Trophoblast cell (in vitro differentiated cells and primary cell): ENCODE data around the gene TPD52L1.

ENCODE experiments used
- DNase-seq, 2 donors: peaks; one replicate each; pipeline ENCODE4 v3.0.0-alpha.2; 2016
- H2AFZ ChIP-seq: 2 replicates; pipeline ENCODE4 v1.6.1; 2013; ENCODE audit warnings: low read length, moderate library complexity, mild to moderate bottlenecking; ENCODE audit not compliant: insufficient read depth, poor library complexity
- H2AK5ac ChIP-seq: 2 replicates; pipeline ENCODE4 v1.6.1; 2013; ENCODE audit warnings: mild to moderate bottlenecking, low read length
- H2BK120ac ChIP-seq: 2 replicates; pipeline ENCODE4 v1.6.1; 2013; ENCODE audit warnings: low read length, mild to moderate bottlenecking, moderate library complexity; ENCODE audit not compliant: insufficient read depth, poor library complexity
- H2BK12ac ChIP-seq: 2 replicates; pipeline ENCODE4 v1.6.1; 2013; ENCODE audit warnings: mild to moderate bottlenecking, low read length, moderate library complexity
- H2BK5ac ChIP-seq: 2 replicates; pipeline ENCODE4 v1.6.1; 2013; ENCODE audit warnings: low read length, low read depth, moderate library complexity, mild to moderate bottlenecking; ENCODE audit not compliant: poor library complexity
- H3K14ac ChIP-seq: 2 replicates; pipeline ENCODE4 v1.6.1; 2013; ENCODE audit warnings: mild to moderate bottlenecking, low read length
- H3K18ac ChIP-seq: 2 replicates; pipeline ENCODE4 v1.6.1; 2013; ENCODE audit warnings: mild to moderate bottlenecking, low read length
- H3K23ac ChIP-seq: 2 replicates; pipeline ENCODE4 v1.6.1; 2013; ENCODE audit warnings: low read length
- H3K27ac ChIP-seq: 2 replicates; pipeline ENCODE4 v1.5.1; 2013; ENCODE audit warnings: low read depth, mild to moderate bottlenecking, inconsistent platforms, low read length, moderate library complexity
- H3K27me3 ChIP-seq: 2 replicates; pipeline ENCODE4 v1.6.1; 2013; ENCODE audit warnings: inconsistent platforms, mild to moderate bottlenecking, low read length, moderate library complexity; ENCODE audit not compliant: insufficient read depth
- H3K36me3 ChIP-seq, 2 experiments: 1 replicate in 1 of 2; 2 replicates in 1 of 2; pipeline ENCODE4 v1.6.1; 2013; ENCODE audit warnings: low read length in 2 of 2, mild to moderate bottlenecking in 2 of 2, moderate library complexity in 1 of 2; ENCODE audit not compliant: insufficient read depth in 2 of 2, control insufficient read depth in 1 of 2
- H3K4ac ChIP-seq: 2 replicates; pipeline ENCODE4 v1.6.1; 2013; ENCODE audit warnings: low read depth, mild to moderate bottlenecking, low read length, moderate library complexity
- H3K4me1 ChIP-seq, 2 experiments: 1 replicate in 1 of 2; 2 replicates in 1 of 2; pipeline ENCODE4 v1.6.1; 2013; ENCODE audit warnings: low read length in 2 of 2, mild to moderate bottlenecking in 2 of 2, moderate library complexity in 1 of 2; ENCODE audit not compliant: insufficient read depth in 2 of 2, control insufficient read depth in 1 of 2
- H3K4me2 ChIP-seq: 2 replicates; pipeline ENCODE4 v1.6.1; 2013; ENCODE audit warnings: inconsistent platforms, mild to moderate bottlenecking, low read length, moderate library complexity
- H3K4me3 ChIP-seq: 2 replicates; pipeline ENCODE4 v1.5.1; 2013; ENCODE audit warnings: mild to moderate bottlenecking, low read depth, low read length, inconsistent platforms
- H3K79me1 ChIP-seq: one replicate; pipeline ENCODE4 v1.6.1; 2013; ENCODE audit warnings: low read length
- H3K79me2 ChIP-seq: 2 replicates; pipeline ENCODE4 v1.6.1; 2013; ENCODE audit warnings: low read length, mild to moderate bottlenecking; ENCODE audit not compliant: control insufficient read depth, insufficient read depth, poor library complexity
- H3K9ac ChIP-seq: 2 replicates; pipeline ENCODE4 v1.6.1; 2013; ENCODE audit warnings: mild to moderate bottlenecking, low read length
- H3K9me3 ChIP-seq: 2 replicates; pipeline ENCODE4 v1.6.1; 2013; ENCODE audit warnings: low read depth, mild to moderate bottlenecking, control low read depth, inconsistent platforms, low read length; ENCODE audit not compliant: insufficient read depth
- H4K12ac ChIP-seq: 2 replicates; pipeline ENCODE4 v1.6.1; 2013; ENCODE audit warnings: low read depth, mild to moderate bottlenecking, low read length, moderate library complexity
- H4K8ac ChIP-seq: 2 replicates; pipeline ENCODE4 v1.6.1; 2013; ENCODE audit warnings: low read depth, mild to moderate bottlenecking, low read length, moderate library complexity
- H4K91ac ChIP-seq: one replicate; pipeline ENCODE4 v1.6.1; 2013; ENCODE audit warnings: low read depth, mild to moderate bottlenecking, low read length, moderate library complexity
- WGBS: extraction: QIAGEN DNeasy Blood & Tissue Kit; methylation state at CpG from one replicate; pipeline ENCODE4 v1.1.7; 2013; ENCODE audit warnings: missing lambda C conversion rate; ENCODE audit not compliant: insufficient read length, insufficient coverage; ENCODE audit errors: extremely low coverage; 5-methylcytosine and 5-hydroxymethylcytosine counted together

The TPD52L1 gene

DNA sequence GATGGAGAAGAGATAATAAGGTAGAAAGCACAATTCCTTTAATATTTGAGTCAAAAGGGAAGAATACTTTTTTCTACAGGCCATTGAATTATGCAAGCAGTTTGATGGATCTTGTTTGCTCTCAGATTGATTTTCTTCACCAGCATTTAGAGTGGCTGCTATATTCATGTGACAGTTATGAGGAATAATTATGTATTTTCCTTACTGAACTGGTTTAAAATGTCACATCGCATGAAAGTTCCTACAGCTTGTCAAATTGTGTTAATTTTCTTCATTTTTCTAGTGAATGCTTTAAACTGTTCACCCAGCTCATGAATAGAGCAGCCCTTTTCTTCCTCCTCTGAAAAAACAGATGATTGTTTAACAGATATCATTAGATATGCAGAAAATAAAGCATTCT is 37.4 kb upstream of the TPD52L1 start:
- no peak for DNase-seq
- peaks cover 0 to 2% of the 10 kb centered on the region in 2 experiments for H3K4me1 ChIP-seq
- no peak overlapping the region for H2BK5ac ChIP-seq
- no peak overlapping the region for H3K23ac ChIP-seq
- H2AFZ ChIP-seq = no peak overlapping the region
- no peaks in the 10 kb centered on the region for H3K36me3 ChIP-seq
- H3K9me3 ChIP-seq = peaks cover 3% of the 10 kb centered on the region
- no peak overlapping the region for H3K18ac ChIP-seq
- H3K79me1 ChIP-seq = no peaks in the 10 kb centered on the region
- no peak overlapping the region for H3K4me3 ChIP-seq
- H3K27me3 ChIP-seq = no peaks in the 10 kb centered on the region
- no CpG with 5 or more reads among the region's 1 CpG for WGBS
- H4K91ac ChIP-seq = no peak overlapping the region
- H2BK12ac ChIP-seq = no peak overlapping the region
- H3K14ac ChIP-seq = no peak overlapping the region
- no peaks in the 10 kb centered on the region for H3K79me2 ChIP-seq
- H2BK120ac ChIP-seq = no peak overlapping the region
- H4K12ac ChIP-seq = no peak overlapping the region
- H3K9ac ChIP-seq = no peak overlapping the region
- no peak overlapping the region for H3K27ac ChIP-seq
- no peak overlapping the region for H3K4ac ChIP-seq
- no peak overlapping the region for H4K8ac ChIP-seq
- H2AK5ac ChIP-seq = no peak overlapping the region
- no peak overlapping the region for H3K4me2 ChIP-seq

DNA sequence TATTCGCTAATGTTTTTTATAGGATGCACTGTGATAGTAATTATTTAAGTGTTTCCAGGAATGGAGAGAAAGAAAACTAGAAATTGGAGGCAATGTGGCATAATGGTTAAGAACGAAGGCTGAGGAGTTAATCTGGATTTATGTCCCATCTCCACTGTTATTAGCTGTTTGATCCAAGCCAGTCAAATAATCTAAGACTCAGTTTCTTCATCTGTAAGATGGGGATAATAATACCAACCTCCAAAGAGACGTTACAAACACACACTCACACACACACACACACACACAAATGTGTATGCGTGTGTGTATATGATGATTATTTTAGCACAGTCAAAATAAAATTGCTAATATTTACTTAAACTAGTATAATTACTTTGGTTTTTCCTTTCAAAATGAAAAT is 36.9 kb upstream of the TPD52L1 start:
- no peaks in the 10 kb centered on the region for H3K27me3 ChIP-seq
- no peak overlapping the region for H3K9ac ChIP-seq
- H4K91ac ChIP-seq = no peak overlapping the region
- H3K4ac ChIP-seq = no peak overlapping the region
- no peak overlapping the region for H2AK5ac ChIP-seq
- no CpG with 5 or more reads among the region's 4 CpGs for WGBS
- no peak overlapping the region for H2BK120ac ChIP-seq
- H2BK12ac ChIP-seq = no peak overlapping the region
- H3K18ac ChIP-seq = no peak overlapping the region
- H3K4me2 ChIP-seq = no peak overlapping the region
- H3K4me1 ChIP-seq = peaks cover 0 to 2% of the 10 kb centered on the region in 2 experiments
- no peak overlapping the region for H3K4me3 ChIP-seq
- H4K12ac ChIP-seq = no peak overlapping the region
- no peak overlapping the region for H2BK5ac ChIP-seq
- H3K27ac ChIP-seq = no peak overlapping the region
- no peaks in the 10 kb centered on the region for H3K36me3 ChIP-seq
- H2AFZ ChIP-seq = no peak overlapping the region
- no peaks in the 10 kb centered on the region for H3K79me2 ChIP-seq
- H3K79me1 ChIP-seq = no peaks in the 10 kb centered on the region
- DNase-seq = no peak
- H3K9me3 ChIP-seq = peaks cover 3% of the 10 kb centered on the region
- H4K8ac ChIP-seq = no peak overlapping the region
- no peak overlapping the region for H3K23ac ChIP-seq
- no peak overlapping the region for H3K14ac ChIP-seq

DNA sequence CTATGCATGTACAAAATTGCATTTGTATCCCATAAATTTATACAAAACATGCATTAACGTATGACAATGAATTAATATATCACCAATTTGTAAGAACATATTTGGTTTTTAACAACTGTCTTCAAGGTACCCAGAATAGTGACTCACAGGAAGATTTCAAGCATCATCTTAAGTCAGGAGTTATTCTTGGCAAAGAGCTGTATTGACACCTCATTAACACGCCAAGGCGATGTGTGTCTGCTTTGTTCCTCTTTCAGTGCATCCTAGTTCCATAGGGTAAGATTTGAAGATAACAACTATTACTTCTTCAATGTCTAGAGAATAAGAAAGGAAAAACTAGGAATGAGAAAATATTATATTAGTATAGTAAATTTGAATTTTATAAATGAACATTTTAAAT is 35.8 kb upstream of the TPD52L1 start:
- no peaks in the 10 kb centered on the region for H3K36me3 ChIP-seq
- no peaks in the 10 kb centered on the region for H3K79me1 ChIP-seq
- H3K27me3 ChIP-seq = no peaks in the 10 kb centered on the region
- no peak overlapping the region for H4K12ac ChIP-seq
- no peak overlapping the region for H3K18ac ChIP-seq
- no peak overlapping the region for H2BK120ac ChIP-seq
- H3K4me3 ChIP-seq = no peak overlapping the region
- no peak overlapping the region for H2BK5ac ChIP-seq
- no peak overlapping the region for H3K4me2 ChIP-seq
- H3K79me2 ChIP-seq = no peaks in the 10 kb centered on the region
- peaks cover 0 to 2% of the 10 kb centered on the region in 2 experiments for H3K4me1 ChIP-seq
- no peak for DNase-seq
- H3K14ac ChIP-seq = no peak overlapping the region
- no peak overlapping the region for H3K27ac ChIP-seq
- no peak overlapping the region for H3K9ac ChIP-seq
- no peak overlapping the region for H4K91ac ChIP-seq
- no CpG with 5 or more reads among the region's 3 CpGs for WGBS
- no peak overlapping the region for H2BK12ac ChIP-seq
- H4K8ac ChIP-seq = no peak overlapping the region
- H3K9me3 ChIP-seq = peaks cover 1% of the 10 kb centered on the region
- no peak overlapping the region for H2AK5ac ChIP-seq
- no peak overlapping the region for H2AFZ ChIP-seq
- no peak overlapping the region for H3K23ac ChIP-seq
- no peak overlapping the region for H3K4ac ChIP-seq

- H3K27me3 ChIP-seq = no peaks in the 10 kb centered on the region
- H3K9ac ChIP-seq = no peak overlapping the region
- no peak overlapping the region for H4K91ac ChIP-seq
- no peaks in the 10 kb centered on the region for H3K9me3 ChIP-seq
- no peak overlapping the region for H3K4me3 ChIP-seq
- no peak overlapping the region for H4K8ac ChIP-seq
- H3K36me3 ChIP-seq = no peaks in the 10 kb centered on the region
- no peak overlapping the region for H3K23ac ChIP-seq
- H3K79me2 ChIP-seq = no peaks in the 10 kb centered on the region
- H4K12ac ChIP-seq = no peak overlapping the region
- H2BK120ac ChIP-seq = no peak overlapping the region
- H3K4me2 ChIP-seq = no peak overlapping the region
- H2AK5ac ChIP-seq = no peak overlapping the region
- H3K18ac ChIP-seq = no peak overlapping the region
- WGBS = no CpG with 5 or more reads among the region's 3 CpGs
- H3K4me1 ChIP-seq = peaks cover 6 to 14% of the 10 kb centered on the region in 2 experiments
- no peak overlapping the region for H2AFZ ChIP-seq
- no peak overlapping the region for H3K4ac ChIP-seq
- H3K79me1 ChIP-seq = no peaks in the 10 kb centered on the region
- H3K27ac ChIP-seq = no peak overlapping the region
- no peak overlapping the region for H2BK12ac ChIP-seq
- no peak for DNase-seq
- H2BK5ac ChIP-seq = no peak overlapping the region
- no peak overlapping the region for H3K14ac ChIP-seq
These were observed 33.5 kb upstream of the TPD52L1 start for GRCh38 chr6:125120054-125120590.
